Measurements from ENCODE around the gene ANKFN1.
"Not testable (repeated sequence)": the region's sequence is repeated elsewhere in the genome, so short reads cannot be mapped to it uniquely, and the experiment has no call there.

Gene ANKFN1

DNA sequence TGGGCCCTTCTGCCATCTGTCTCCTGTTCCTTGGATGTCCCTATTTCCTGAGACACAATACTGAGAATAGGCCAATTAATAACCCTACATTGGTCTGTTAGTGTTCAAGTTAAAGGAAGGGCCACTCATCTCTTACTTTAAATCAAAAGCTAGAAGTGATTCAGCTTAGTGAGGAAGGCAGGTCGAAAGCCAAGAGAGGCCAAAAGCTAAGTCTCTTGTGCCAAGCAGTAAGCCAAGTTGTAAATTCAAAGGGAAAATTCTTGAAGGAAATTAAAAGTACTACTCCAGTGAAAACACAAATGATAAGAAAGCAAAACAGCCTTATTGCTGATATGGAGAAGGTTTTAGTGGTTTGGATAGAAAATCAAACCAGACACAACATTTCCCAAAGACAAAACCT lies 28.8 kb downstream of the ANKFN1 start:
- no peak for DNase-seq

DNA sequence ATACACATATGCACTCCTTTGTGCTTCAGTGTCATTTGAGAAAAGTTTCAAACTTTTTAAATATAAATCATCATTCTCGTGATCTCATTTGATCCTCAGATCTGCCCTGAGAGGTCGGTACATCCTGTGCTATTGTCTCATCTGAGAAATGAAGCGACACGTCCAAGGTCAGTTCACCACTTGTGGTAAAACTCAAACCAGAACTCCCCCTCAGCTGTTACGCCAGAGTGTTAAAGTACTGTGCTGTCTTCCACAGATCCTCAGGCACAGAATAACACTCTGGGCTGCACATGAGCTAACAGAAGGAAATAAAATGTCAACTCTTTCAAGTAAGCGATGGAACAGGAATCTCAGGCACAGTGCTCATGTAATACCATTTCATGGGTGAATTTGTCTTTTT lies 31.4 kb downstream of the ANKFN1 start:
- DNase-seq: no peak

DNA sequence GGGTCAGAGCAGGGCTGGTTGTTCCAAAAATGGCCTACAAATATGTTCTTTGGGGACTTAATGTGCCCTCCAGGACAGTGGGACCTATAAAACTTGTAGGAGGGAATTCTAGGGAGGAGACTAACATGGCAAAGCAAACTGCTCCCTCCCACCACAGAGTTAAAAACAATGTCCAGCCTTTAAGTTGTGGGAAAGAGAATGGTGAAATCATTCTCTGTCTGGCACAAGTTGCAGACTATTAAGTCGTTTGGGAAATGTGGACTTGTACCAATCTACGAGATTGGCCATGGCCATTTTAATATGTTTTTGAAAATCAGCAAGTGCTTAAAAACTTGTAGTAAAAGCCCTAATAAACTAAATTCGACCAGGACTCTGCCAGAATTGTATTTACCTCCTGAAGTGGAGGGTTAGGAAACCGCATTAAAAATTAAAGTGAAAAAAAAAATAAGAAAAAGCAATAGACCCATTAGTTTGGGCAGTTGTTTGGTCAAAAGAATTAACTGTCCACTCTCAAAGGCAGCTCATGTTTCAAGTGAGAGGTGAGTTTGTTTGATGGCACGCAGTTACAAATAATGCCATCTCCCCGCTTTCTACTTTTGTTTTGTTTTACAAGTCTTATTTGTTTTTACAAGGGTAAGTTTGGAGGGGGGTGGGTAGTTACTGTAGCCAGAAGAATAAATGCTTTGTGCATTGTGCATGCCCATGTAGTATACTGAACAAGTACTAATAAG lies 32.4 kb downstream of the ANKFN1 start:
- DNase-seq: no peak

DNA sequence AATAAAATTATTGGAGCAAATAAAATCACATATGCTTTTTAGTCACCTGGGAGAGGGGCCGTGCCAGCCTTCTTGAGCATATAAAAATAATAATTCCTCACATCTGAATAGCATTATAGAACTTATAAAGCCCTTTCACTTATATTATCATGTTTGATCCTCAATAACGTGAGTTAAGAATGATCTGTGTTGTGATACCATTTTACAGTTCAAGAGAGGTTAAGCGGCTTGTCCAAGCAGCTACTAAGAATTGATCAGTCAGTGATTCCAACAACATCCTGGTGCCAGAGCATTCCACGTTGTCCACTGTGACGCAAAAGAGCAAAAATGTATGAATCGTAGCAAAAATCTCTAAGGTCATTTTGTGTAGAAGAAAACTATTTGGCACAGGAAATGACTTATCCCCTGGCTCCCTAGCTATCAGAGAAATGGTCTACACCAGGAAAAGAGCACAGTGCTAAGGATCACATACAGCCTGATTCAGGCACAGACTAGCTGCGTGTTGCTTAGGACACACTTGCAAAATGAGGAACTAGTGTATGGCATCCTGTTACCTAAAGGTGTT lies 33.0 kb downstream of the ANKFN1 start:
- DNase-seq: no peak

DNA sequence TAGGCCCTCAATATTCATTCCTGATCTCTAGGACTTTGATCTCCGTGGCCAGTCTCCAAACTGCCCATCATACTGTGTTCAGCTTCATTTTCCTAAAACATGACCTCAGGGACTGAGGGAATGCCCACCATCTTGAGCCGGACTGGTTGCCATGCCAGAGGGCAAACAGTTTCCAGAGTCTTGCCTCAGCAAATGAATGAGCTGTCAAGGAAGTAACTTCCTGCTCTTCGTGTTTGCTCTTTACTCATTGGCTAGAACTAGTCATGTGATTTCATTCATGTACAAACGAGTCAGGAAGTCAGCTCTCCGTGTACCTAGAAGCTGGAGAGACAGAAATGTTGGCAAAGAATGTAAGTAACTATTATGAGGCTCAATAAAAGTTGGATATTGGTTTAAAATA lies 50.2 kb downstream of the ANKFN1 start:
- DNase-seq: no peak

DNA sequence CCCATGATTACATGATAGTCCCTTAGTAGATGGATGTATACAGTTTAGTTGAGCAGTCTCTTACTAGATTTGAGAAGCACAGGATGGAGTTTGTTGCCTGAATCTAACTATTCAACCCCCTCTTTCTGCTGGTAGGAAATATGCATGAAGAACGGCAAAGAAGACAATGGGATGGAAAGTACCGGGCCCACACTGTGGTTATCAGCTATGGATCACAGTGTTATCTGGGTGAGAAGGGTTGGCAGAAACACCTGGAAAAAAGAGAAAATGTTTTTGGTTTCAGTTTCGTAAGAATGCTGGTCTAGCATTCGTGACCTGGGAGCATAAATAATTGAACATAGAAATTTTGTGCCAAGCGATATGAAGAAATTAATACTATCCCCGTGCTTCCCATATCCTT lies 53.1 kb downstream of the ANKFN1 start:
- DNase-seq: no peak

DNA sequence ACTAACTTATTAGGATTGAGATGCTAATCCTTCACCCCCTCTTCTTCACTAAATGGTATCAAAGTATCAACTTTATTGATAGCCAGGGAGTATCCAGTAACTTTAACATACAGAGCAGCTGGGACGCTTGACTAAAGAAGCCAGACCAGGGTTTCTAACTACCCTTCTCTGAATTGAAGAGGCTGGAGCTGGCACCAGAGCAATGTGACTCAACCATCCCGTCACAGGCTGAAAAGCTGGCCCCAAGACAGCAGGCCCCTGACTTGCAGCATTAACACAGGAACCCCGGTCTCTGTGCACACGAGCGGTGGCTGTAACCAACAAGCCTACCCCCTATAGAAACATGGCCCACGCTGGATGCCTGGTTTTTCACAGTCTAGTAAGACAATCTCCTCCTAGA lies 59.8 kb downstream of the ANKFN1 start:
- no peak for DNase-seq

DNA sequence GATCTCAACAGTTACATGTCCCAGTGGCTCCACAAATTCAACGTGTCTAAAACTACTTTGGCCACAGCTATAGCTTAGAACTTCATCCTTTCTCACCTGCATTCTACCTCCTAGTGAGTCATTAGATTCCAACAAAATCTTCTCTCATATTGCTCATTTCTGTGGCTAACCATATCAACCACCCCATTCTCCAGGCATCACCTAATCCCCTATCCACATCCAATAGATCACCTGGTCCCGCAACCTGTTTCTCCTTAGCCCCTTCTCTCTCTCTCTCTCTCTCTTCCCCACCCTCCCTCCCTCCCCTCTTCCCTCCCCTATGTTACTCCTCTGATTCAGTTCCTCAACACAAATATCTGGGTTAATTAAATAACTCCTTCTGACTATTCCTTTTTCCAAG lies 64.6 kb downstream of the ANKFN1 start:
- no peak for DNase-seq

DNA sequence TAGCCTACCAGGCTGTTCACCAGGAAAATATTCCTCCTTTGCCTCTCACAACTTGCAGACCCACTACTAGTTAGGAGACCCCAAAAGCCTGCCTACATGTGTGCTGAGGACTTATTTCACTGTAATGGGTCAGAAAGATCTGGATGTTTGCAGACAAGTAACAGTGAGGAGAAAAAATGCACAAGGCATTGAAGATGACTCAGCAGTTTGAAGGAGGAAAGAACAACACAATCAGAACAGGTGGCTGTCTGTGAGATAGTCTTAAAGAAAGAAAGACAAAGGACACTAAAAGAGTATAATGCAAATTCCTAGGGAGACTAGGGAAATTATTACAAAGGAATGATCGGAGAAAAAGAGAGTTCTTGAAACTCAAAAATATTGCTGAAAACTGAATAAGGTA lies 69.0 kb downstream of the ANKFN1 start:
- no peak for DNase-seq

DNA sequence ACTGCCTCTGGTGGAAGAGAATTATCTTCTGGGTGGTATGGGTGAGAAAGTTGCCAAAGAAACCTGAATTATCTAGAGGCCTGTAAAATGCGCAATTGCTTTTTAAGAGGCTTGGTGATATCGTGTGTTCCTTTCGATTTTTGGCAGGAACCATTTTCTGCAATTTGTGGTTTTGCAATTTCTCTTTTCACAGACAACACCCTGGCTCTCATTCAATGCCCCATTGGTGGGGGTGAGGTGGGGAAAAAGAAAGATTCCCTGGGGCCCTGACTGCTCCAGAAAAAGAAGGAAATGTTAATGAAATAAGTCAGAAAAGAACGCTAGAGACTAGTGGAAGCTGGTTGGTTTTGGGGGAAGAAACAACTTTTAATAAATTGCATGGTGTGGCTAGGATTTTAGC lies 77.4 kb downstream of the ANKFN1 start:
- no peak for DNase-seq

DNA sequence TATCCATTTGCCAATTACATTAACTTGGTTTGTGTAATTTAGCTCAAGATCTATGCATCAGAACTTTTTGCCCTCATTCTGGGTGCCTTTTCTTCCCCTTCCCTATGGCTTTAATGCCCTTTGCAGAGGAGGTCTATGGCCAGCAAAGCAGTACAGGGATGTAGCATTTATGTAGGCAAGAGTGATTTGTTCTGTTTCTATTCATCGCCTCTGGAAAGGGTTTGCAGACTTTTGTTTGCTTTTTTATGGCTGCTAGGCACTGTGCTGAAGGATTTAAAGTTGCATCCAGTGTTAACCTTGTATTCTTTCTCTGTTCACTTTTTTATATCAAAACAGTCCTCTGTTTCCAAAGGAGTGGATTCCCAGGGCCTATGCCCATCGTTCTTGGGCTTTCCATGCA lies 78.0 kb downstream of the ANKFN1 start:
- no peak for DNase-seq

DNA sequence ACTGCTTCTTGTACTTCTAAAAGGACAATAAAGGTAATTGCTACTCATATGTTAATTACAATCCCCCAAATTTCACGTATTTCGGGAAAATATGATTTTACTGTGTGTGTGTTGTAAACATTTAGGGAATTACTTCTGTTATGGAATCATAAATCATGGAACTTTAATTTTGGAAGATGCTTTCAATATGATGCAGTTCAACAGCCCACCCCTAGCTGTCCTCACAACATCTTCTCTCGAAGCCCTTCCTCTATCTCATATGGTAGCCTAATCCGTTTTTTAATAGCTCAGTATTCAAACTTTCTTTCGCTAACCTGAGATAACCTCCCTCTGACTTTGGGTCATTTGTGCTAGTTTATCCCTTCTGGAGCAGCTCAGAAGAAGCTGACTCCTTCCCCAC lies 78.4 kb downstream of the ANKFN1 start:
- DNase-seq: no peak

DNA sequence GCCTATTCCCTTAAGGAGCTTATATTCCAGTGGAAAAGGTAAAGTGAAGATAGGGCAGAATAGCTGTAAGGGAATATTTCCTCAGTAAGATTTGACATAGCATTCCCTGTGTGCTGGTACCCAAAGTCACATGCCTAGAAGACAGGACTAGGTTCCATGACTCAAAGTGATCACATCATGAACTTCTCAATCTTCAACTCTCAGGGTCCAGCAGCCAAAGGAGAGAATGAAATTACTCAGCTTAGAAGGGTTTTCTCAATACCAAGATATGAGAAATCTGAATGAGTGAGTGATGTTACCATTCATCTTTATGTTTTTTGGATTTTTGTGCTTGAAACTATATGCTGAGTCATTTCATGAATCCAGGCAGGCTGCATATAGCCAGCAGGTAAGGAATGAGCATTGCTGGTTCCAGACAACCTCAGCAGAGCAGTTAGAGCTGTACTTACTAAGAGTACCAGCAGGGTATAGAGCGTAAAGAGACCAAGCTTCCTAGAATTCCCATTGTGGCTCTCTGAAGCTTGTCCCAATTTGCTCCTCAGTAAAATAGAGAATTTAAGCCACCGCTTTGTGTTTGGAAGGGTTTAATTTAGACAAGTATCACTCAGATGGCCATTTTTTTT lies 91.1 kb downstream of the ANKFN1 start:
- no peak for DNase-seq

DNA sequence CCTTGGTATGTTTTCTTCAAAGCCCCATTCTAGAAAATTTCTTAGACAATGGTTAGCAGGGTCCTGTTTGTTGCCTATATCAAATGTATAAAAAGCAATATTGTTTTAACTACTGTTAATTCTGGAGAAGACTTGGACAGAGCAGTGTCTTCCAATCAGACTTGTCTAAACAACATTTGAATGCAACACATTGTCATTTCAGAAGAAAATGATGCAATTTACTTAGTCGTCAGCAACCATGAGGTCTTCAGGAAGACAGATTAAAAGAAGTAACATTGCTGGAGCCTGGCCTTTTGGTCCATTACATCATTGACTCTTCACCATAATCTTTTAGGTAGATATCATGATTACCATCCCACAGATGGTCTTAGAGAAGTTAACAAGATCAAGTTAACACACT lies 94.5 kb downstream of the ANKFN1 start:
- DNase-seq: no peak

DNA sequence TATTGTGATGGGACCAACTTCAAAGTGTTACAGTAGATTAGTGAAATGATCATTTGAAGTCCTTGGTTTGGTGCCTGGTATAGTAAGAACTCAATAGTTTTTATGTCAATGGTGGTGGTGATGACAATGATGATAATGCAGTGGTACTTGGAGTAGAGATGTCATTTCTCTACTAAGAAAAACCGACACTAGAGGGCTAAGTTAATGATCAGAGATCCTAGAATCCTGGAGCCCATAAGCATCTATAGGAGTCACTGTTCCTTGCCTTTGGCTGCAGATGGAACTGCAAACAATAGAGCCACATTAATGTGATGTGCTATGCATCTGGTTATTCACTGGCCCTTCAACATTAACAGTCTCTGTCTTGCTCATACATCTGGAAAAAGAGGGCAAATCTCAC lies 103.8 kb downstream of the ANKFN1 start:
- DNase-seq: no peak

DNA sequence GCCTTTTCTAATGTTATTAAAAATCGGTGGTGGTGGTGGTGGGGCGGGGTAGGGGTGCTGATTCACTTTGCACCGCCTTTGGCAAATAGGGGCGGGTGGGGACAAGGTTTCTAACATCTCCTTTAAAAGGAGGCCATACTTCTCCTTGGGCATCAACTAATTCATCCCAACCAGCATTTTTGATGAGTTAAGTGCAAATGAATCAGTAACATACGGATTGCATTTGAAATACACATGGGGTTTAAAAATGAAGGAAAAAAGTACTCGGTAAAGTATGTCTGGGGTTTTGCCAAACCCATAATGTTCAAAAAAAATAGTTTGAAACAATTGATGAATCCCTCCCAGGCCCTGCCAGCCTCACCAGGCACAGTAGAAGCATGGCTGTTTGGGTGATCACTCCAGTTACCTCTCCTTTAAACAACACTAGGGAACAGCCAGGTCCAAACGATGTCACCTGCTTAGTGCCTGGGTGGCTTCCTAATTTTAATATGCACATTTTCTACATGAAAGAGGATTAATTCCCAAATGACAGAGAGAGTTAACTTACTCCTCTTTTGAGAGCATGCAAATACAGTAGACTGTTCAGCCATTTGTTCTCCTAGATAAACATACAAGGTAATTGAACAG lies 107.2 kb downstream of the ANKFN1 start:
- DNase-seq: no peak

DNA sequence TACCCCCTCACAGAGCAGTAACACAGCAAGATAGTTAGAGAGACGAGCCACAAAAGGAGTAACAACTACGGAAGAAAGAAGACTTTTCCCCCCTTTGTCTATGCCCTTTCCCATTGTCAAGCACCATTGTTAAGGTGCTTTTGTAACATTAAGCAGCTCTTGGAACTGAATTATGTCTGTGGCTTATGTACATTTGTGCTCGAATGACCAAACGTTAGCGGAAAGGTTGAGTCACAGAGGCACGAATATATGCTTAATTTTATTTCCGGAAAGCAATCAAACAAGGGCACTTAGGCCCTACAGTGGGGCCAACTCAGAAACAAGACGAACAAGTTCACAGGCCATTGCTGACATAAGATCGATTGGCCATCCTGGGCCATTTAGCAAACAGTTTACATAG lies 109.5 kb downstream of the ANKFN1 start:
- DNase-seq: no peak

DNA sequence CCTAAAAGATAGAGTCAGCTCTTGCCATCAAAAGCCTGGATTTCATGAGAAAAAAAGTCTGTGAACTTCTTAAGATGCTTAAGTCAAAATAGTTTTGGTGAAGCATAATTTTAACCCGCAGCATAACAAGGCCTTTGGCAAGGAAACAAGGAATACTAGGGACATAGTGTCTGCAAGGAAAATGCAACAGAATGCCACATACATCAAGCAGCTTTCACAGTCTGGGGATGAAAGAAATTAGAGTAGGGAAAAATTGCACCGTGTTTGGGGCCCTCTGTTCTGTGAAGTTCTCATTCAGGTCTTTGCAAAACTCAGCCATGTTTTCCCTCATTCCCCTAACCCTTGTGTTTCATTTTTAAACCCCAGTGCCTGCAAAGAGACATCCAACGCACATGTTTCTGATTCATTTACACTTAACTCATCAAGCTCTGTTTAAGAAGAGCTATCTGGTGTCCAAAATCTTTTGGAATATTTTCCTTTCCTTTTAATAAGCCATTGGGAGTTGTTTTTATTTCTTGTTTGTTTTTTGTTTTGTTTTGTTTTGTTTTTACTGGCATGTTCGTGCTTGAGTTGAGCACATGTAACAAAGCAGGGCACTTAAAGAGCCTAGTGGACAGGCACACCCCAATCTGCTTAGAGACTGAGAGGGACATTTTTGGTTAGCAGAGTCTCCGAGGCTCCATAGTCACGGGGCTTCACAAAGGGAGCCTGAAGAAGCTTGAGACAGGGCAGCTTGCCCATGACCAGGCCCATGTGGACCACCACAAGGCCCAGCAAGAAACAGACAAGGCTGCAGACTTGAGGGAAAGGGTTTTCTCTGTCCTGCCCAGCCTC lies 116.5 kb downstream of the ANKFN1 start:
- DNase-seq: no peak

DNA sequence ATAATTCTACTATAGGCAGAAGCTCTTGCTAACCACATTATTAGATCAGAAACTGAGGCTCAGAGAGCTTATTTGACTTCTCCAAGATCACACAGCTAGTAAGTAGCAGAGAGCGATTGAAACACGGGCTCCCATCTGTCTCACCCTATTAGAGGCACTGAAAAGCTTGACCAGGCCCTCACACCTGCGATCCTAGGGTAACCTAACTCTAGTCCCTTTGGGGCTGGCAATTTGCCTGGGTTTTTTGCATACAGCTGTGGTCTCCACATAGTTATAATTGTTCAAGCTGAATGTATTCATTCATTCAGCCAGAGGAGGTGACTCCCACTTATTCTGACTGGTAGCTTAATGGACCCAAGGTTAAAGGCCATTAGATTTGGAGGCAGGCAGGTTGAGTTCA lies 121.2 kb downstream of the ANKFN1 start:
- no peak for DNase-seq

DNA sequence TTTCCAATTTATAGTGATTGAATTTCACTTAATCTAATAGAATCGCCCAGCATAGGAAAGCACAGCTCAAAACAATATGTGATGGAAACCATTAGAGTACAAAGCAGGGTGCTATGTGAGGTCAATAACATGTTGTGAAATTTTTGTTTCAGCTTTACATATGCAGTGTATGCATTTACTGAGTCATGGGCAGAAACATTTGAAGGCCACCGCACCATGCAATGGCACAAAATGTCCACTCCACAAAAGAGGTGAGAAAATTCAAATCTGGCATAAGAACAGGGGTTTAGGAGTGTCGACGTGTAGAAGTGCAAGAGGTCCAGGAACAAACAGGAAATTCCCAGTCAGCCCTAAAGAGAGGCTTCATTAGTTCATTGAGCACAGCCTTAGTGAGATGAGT lies 131.2 kb downstream of the ANKFN1 start:
- no peak for DNase-seq

DNA sequence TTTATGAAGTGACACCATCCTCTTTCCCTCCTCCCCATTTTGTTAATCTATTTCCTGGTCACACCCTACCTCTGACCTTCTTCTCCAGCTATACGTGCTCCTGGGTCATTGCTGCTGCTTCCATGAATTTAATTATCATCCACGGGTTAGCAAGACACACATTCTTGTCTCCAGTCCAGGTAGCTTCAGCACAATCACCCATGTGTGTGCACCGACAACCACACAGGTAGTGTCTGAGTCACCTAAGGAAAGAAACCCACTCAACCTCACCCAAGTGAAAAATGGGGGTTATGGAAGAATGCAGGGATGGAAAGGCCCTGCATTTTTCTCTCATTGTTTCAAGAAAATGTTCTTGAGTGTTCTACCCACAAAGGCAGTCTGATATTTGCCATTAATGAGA lies 135.5 kb downstream of the ANKFN1 start:
- not testable (repeated sequence) for DNase-seq

DNA sequence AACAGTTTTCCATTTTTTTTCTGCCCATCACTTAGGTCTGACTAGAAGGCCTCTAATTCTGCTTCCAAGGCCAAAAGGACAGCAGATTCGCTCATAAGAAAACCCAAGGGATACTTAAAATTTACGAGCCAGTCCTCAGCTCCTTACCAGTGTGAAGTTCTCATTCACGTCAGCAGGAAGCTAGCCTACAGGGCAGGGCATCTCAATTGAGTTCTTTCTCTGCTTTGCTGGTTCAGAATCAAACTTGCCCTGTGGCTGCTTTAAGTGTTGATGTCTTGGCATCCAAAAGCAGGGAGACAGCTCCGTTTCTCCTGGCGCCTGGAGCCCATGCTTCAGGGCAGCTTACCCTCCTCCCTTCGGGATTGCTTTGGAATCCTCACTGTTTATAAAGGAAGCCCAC lies 136.0 kb downstream of the ANKFN1 start:
- no peak for DNase-seq

DNA sequence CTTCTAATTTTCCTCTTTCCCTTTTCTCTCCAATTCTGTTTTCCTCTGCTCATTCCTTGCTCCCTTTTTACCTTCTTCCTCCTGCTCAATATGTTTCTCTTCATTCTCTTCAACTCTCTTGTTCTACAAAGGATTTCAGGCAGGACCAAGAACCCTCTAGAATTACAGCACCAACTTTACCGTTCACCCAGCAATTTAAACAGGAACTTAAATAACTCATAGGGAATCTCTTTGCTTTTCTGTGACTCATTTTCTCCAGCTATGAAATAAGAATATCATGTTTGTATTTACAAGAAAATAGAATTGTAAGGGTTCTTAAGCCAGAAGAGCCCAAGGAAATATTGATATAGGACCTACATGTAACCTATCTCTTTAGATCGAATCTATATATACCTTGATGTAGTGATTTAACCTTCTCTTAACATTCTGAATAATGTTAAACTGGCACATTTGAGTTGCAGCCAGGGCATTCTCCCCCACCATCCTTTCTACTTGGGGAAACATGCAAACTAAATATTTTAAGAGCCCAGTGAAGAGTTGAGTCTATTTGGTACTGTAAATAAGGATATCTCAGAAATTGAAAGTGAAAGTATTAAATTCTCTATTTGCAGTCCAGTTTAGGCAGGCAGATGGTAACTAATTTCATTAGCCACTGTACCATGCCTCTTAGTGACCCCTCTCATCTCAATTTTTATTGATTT lies 137.0 kb downstream of the ANKFN1 start:
- DNase-seq: no peak

All from CD4-positive, alpha-beta T cell treated with Interleukin-12 subunit alpha and Interleukin-12 subunit beta, for 1 hour (primary cell).